Osteocyte (in vitro differentiated cells): ENCODE data around the gene TRMO. TPM values are rescaled to one million over a fixed set of nuclear protein-coding genes. Genes with fewer than 3 reads are reported as not detected.

Experiments
- DNase-seq: peaks from one replicate; pipeline ENCODE4 v3.0.0; 2021; ENCODE audit warnings: mixed read lengths; ENCODE audit not compliant: unreplicated experiment; ENCODE audit errors: extremely low spot score
- H3K27ac Mint-ChIP-seq: one replicate; pipeline ENCODE4 v1.8.0; 2021; ENCODE audit warnings: mild to moderate bottlenecking, mixed read lengths; ENCODE audit not compliant: unreplicated experiment
- H3K27me3 Mint-ChIP-seq: one replicate; pipeline ENCODE4 v1.8.0; 2021; ENCODE audit warnings: mixed read lengths; ENCODE audit not compliant: unreplicated experiment
- H3K36me3 Mint-ChIP-seq: one replicate; pipeline ENCODE4 v1.8.0; 2021; ENCODE audit warnings: mixed read lengths; ENCODE audit not compliant: unreplicated experiment
- H3K4me1 Mint-ChIP-seq: one replicate; pipeline ENCODE4 v1.8.0; 2021; ENCODE audit warnings: mixed read lengths; ENCODE audit not compliant: unreplicated experiment
- H3K4me3 Mint-ChIP-seq: one replicate; pipeline ENCODE4 v1.8.0; 2021; ENCODE audit warnings: mild to moderate bottlenecking, moderate library complexity, mixed read lengths; ENCODE audit not compliant: unreplicated experiment
- H3K9me3 Mint-ChIP-seq: one replicate; pipeline ENCODE4 v1.8.0; 2021; ENCODE audit warnings: mixed read lengths; ENCODE audit not compliant: unreplicated experiment
- total RNA-seq: library from RNA; stranded (reverse); gene quantifications from 2 replicates; pipeline ENCODE4 v1.2.1, GENCODE V29; 2021
- TF ChIP-seq, protein P1 (sequence below): fragments of 200-600 bp; sonication (generic); IDR thresholded peaks from 2 replicates; pipeline ENCODE4 v1.5.0; 2021; ENCODE audit warnings: antibody characterized with exemption, mild to moderate bottlenecking, moderate library complexity

Gene TRMO
- total RNA-seq, 1 donor from 2014 or later: 10.6 TPM

GRCh38 chr9:97904725-97905124 lies 17.6 kb downstream of the TRMO start:
- Mint-ChIP-seq H3K9me3 (no peaks in the 10 kb centered on the region), H3K27me3 (no peaks in the 10 kb centered on the region), H3K27ac (no peak overlapping the region), H3K4me3 (no peak overlapping the region), H3K4me1 (no peaks in the 10 kb centered on the region), H3K36me3 (peaks cover 25% of the 10 kb centered on the region)
- TF ChIP-seq, protein P1, sequence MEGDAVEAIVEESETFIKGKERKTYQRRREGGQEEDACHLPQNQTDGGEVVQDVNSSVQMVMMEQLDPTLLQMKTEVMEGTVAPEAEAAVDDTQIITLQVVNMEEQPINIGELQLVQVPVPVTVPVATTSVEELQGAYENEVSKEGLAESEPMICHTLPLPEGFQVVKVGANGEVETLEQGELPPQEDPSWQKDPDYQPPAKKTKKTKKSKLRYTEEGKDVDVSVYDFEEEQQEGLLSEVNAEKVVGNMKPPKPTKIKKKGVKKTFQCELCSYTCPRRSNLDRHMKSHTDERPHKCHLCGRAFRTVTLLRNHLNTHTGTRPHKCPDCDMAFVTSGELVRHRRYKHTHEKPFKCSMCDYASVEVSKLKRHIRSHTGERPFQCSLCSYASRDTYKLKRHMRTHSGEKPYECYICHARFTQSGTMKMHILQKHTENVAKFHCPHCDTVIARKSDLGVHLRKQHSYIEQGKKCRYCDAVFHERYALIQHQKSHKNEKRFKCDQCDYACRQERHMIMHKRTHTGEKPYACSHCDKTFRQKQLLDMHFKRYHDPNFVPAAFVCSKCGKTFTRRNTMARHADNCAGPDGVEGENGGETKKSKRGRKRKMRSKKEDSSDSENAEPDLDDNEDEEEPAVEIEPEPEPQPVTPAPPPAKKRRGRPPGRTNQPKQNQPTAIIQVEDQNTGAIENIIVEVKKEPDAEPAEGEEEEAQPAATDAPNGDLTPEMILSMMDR: no peak
- peak; percentile 54 for DNase-seq

DNA sequence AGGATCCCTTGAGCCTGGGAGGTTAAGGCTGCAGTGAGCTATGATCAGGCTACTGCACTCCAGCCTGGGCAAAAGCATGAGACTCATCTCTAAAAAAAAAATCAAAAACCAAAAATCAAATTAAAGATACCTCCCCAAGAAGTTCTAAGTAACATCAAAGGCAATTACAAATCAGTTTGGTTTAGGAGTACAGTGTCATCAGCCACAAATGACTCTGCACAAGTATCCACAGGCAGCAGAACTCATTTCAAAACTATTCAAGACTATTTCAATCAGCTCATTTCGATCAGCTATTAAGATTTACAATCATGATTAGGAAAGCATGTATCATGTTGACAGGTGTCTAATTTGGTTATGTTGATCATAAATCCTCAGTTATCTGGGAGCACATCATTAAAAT lies 19.1 kb downstream of the TRMO start:
- Mint-ChIP-seq H3K9me3 (no peaks in the 10 kb centered on the region), H3K27me3 (no peaks in the 10 kb centered on the region), H3K4me3 (no peak overlapping the region), H3K36me3 (peaks cover 17% of the 10 kb centered on the region), H3K27ac (no peak overlapping the region), H3K4me1 (no peaks in the 10 kb centered on the region)
- no peak for DNase-seq
- TF ChIP-seq, protein P1: no peak

DNA sequence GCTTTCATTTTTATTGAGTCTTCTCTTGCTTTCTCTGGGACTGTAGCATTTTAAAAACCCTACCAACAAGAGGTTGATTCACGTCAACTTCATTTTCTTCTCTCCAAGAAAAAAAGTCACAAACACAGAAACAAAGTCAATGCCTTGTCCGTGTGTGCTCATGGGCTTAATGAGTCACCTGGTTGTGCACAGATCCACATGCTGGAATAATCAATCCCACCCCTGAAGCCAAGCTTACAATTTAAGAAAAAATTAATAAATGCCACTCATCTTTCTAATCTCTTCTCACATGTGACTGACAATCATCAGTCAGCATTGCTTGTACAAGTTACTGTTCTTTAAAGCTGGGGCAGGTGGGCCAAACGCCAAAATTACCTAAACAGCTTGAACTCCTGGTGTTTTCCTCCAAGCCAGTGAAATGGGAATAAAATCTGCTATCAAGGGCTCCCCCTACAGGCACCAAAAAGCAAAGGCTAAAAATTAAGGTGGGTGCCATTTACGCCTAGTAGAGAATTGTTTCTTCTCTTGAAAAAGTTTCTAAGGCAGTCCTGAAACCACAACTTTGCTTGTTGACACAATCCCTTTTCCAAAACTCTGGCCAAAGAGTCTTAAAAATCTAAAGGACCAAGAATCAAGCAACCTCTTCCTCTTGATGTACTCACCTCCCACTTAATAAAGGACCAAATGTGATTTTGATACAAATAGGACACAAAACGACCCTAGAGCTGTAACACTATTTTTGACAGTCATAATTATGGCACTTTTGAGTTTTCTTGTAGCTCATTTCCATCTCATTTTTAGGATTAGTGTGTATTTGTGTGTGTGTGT lies 21.3 kb downstream of the TRMO start:
- peaks cover 5% of the 10 kb centered on the region for H3K36me3 Mint-ChIP-seq
- no peak overlapping the region for H3K4me3 Mint-ChIP-seq
- H3K27me3 Mint-ChIP-seq: no peaks in the 10 kb centered on the region
- H3K9me3 Mint-ChIP-seq: no peaks in the 10 kb centered on the region
- no peak overlapping the region for H3K27ac Mint-ChIP-seq
- TF ChIP-seq, protein P1: peak; percentile 74
- no peaks in the 10 kb centered on the region for H3K4me1 Mint-ChIP-seq
- no peak for DNase-seq

- Mint-ChIP-seq H3K4me1 (no peaks in the 10 kb centered on the region), H3K27ac (no peak overlapping the region), H3K36me3 (peaks cover 11% of the 10 kb centered on the region), H3K9me3 (no peaks in the 10 kb centered on the region), H3K27me3 (no peaks in the 10 kb centered on the region), H3K4me3 (no peak overlapping the region)
- DNase-seq: peak; percentile 57
- TF ChIP-seq, protein P1: no peak
These were observed 22.1 kb downstream of the TRMO start for GRCh38 chr9:97900103-97900737.

- H3K27me3 Mint-ChIP-seq: no peaks in the 10 kb centered on the region
- DNase-seq: peak; percentile 64
- H3K4me1 Mint-ChIP-seq: no peaks in the 10 kb centered on the region
- H3K36me3 Mint-ChIP-seq: peaks cover 16% of the 10 kb centered on the region
- H3K27ac Mint-ChIP-seq: no peak overlapping the region
- TF ChIP-seq, protein P1: no peak
- no peak overlapping the region for H3K4me3 Mint-ChIP-seq
- H3K9me3 Mint-ChIP-seq: peaks cover 21% of the 10 kb centered on the region
These were observed 26.5 kb downstream of the TRMO start for GRCh38 chr9:97895695-97896332.
